NCI-H510A (cell line): Measurements from ENCODE around the gene CARD11.

Source experiments
- DNase-seq: peaks from one replicate; lab custom pipeline; 2025; lab: John Stamatoyannopoulos, UW

The CARD11 gene

GRCh38 chr7:2939193-2939885, 104.3 kb downstream of the CARD11 start:
- no peak for DNase-seq

DNA sequence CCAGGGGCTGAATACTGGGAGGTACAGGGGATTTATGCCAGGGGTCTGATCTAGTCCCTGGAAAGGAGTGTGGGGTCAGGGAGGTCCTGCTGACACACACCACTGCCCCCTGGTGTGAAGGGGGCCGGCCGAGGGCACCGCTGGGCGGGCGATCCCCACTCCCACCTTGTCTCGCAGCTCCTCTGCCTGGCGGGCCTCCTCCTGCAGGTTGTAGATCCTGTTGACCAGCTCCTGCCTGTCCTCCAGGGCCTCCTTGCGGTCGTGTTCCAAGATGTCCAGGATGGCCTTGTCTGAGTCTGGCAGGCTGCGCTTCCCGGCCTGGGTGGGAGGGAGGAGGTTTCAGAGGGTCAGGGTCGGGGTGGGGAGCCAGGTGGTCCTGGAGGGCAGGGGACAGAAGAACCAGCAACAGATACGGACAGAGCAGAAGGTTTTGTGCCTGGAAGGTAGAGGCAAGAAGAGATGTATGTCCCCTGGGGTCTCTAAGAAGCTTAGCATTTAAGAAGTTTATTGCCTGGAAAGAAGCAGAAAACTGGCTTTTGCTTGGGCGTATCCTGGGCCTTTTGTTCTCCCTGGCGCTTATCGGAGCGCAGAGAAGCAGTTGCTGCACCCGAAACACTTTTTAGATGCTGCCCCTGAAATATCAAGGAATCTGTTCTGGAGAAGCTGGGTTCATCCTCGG, 105.0 kb downstream of the CARD11 start:
- no peak for DNase-seq

DNA sequence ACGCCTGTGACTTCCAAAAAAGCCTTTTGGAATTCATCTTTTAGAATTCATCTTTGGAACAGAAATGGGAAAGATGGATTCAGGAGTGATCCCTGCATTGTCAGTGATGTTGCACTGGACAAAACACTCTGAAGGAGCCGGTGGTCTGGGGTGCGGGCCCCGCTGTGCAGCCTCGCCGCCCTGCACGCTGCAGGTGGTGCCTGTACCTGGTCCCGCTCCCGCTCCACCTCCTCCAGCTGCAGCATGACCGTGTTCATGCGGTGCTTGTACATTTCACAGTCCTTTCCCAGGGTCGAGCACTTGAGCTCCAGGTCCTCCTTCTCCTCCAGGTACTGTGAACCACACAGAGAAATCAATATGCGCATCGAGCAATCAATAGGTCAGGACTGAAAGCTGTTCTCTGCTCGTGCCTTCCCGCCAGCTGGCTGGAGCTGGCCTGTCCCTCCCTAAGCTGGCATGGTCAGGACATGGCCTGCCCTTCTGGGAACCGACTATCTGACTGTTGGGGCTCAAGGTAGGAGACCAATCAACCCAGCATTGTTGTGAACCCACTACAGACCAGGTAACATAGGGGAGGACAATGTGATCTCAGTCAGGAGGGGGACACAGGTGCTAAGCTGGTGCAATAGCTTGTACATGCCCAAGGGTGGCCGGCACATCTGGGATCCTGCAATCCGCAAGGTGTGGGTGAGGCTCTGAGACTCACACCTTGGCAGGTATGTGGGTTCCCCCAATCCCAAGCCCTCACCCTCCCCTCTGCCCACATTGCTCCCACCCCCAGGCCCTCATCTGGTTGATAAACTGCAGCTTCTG, 105.8 kb downstream of the CARD11 start:
- no peak for DNase-seq

GRCh38 chr7:2936891-2937580, 106.6 kb downstream of the CARD11 start:
- no peak for DNase-seq

GRCh38 chr7:2936301-2936700, 107.4 kb downstream of the CARD11 start:
- no peak for DNase-seq

- DNase-seq, result no peak
These were observed 108.5 kb downstream of the CARD11 start for GRCh38 chr7:2934984-2935740.

- no peak for DNase-seq
These were observed 109.4 kb downstream of the CARD11 start for GRCh38 chr7:2934211-2934731.

- DNase-seq, result no peak
These were observed 111.0 kb downstream of the CARD11 start for GRCh38 chr7:2932402-2933251.

DNA sequence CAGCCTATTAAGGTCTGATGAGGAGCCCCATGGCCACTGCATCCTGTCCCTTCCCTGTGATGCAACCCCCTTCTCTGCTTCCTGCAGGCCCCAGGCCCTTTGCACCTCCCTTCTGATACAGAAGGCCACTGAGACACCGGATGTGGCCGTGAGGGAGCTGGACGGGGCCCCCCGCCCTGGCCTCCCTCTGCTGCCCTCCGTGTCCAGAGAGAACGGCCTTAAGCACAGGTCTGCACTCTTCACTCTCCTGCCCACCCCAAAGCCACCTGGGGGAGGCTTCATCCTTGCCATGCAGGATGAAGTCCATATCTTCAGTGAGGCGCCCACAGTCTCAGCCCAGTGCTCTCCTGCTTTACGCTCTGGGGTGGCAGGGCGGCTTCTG, 112.6 kb downstream of the CARD11 start:
- no peak for DNase-seq

GRCh38 chr7:2930310-2931033, 113.2 kb downstream of the CARD11 start:
- DNase-seq, result no peak

GRCh38 chr7:2929321-2930201, 114.1 kb downstream of the CARD11 start:
- DNase-seq, result no peak

DNA sequence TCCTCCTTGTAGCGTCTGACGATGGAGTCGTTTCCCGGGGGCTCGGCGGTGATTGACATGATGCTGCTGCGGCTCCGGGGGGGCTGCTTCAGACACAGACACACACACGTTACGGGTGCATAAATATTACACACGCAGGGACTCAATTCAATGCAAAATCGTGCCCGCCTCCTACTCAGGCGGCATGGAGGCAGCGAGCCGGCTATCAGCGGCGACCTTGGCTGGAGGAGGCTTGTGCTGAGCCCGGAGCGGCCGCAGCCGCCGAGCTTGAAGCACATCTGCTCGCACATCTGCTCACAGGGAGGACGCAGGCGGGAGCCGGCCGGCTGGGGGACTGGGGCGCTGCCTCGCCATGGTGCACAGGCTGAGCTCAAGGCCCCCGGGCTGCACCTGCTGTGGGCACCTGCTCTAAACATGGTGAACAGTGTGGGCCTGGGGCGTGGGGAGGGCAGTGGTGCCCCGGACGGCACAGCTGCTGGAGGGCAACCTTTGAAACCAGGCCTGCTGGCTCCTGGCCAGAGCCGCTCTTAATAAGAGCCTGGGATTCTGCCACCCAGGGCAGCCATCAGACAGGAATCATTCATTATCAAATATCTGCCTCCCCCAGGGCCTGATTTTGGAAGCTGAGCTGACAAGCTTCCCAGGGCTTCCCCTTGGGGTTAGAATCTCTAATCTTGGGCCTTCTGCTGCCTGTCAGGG, 114.9 kb downstream of the CARD11 start:
- DNase-seq, result peak; percentile 51

GRCh38 chr7:2928256-2928612, 115.4 kb downstream of the CARD11 start:
- no peak for DNase-seq

GRCh38 chr7:2927592-2927991, 116.1 kb downstream of the CARD11 start:
- no peak for DNase-seq

DNA sequence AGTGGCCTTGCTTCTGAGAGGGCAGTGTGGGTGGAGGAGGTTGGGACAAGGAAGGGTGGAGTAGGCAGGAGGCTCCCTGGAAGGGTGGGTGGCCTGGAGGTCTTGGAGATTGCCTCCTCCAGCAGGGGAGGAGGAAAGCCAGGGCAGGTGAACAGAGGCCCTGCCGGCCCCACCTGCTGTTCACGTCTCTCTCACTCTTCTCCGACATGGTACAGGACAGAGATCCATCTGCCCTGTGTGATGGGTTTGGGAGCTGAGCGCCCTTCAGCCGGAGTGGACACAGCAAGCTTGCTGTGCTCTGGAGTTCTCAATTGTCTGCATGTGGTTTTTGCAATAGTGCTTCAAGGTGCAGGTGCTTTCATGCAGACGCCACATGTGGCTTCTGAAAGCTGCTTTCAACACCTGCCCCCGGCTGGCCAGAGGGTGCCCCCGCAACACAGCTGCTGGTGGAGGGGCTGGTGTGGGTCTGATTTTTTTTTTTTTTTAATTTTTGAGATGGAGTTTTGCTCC, 116.7 kb downstream of the CARD11 start:
- DNase-seq, result no peak

GRCh38 chr7:2926120-2926895, 117.4 kb downstream of the CARD11 start:
- no peak for DNase-seq
